Measurements from ENCODE around the gene EGFL7. TPM values are rescaled to one million over a fixed set of nuclear protein-coding genes. Genes with fewer than 3 reads are reported as not detected.

Gene EGFL7
- total and polyA plus RNA-seq, 2 of the 13 experiments (the other 11 are each of a cell fraction or from before 2014, with no cell fraction given): 0.20 to 5.1 TPM

GRCh38 chr9:136693490-136694162, 30.9 kb downstream of the EGFL7 start (continued):
- TF ChIP-seq ELK4 (CRISPR knock-in tag; IDR thresholded peaks at IDR 0.05; ENCODE audit: borderline replicate concordance) (no peak), SP140L (CRISPR knock-in tag; IDR thresholded peaks at IDR 0.05; ENCODE audit: borderline replicate concordance) (no peak), SMARCE1 (IDR thresholded peaks at IDR 0.05; ENCODE audit: borderline replicate concordance) (no peak), SIN3B (IDR thresholded peaks at IDR 0.05; ENCODE audit: low read length) (no peak), PTBP1 (IDR thresholded peaks at IDR 0.05; ENCODE audit: low read depth, low read length, poor library complexity, severe bottlenecking) (no peak), POGZ (CRISPR knock-in tag; IDR thresholded peaks at IDR 0.05) (peak; percentile 64; the same call in 1 of the 2 replicates), DNMT3B (CRISPR knock-in tag; conservative IDR thresholded peaks at IDR 0.05) (no peak), TEAD2 (CRISPR knock-in tag; IDR thresholded peaks at IDR 0.05) (no peak), ERF (CRISPR knock-in tag; IDR thresholded peaks at IDR 0.05) (peak; percentile 49; the same call in 1 of the 2 replicates), ZNF776 (CRISPR knock-in tag; IDR thresholded peaks at IDR 0.05) (peak; percentile 61; the same call in 1 of the 2 replicates), ZNF790 (CRISPR knock-in tag; IDR thresholded peaks at IDR 0.05; ENCODE audit: borderline replicate concordance) (peak; percentile 25; the same call in 1 of the 2 replicates), POLR2AphosphoS2 (IDR thresholded peaks at IDR 0.05; ENCODE audit: low read depth, low read length) (no peak), PPARG (CRISPR knock-in tag; conservative IDR thresholded peaks at IDR 0.05) (peak; percentile 99), ZNF720 (CRISPR knock-in tag; IDR thresholded peaks at IDR 0.05) (no peak), THAP11 (CRISPR knock-in tag; IDR thresholded peaks at IDR 0.05) (no peak), ZSCAN31 (CRISPR knock-in tag; IDR thresholded peaks at IDR 0.05; ENCODE audit: low read depth) (peak; percentile 36; the same call in 1 of the 2 replicates), ZNF883 (CRISPR knock-in tag; IDR thresholded peaks at IDR 0.05; ENCODE audit: not compliant biosample characterization) (no peak), MED13 (CRISPR knock-in tag; IDR thresholded peaks at IDR 0.05) (no peak), ZNF367 (CRISPR knock-in tag; IDR thresholded peaks at IDR 0.05; ENCODE audit: borderline replicate concordance) (no peak), ZNF768 (CRISPR knock-in tag; IDR thresholded peaks at IDR 0.05) (peak; percentile 47; the same call in 1 of the 2 replicates), ZNF256 (CRISPR knock-in tag; conservative IDR thresholded peaks at IDR 0.05) (no peak), ZNF3 (CRISPR knock-in tag; IDR thresholded peaks at IDR 0.05) (no peak), ZNF44 (CRISPR knock-in tag; IDR thresholded peaks at IDR 0.05) (no peak), ZNF263 (CRISPR knock-in tag; IDR thresholded peaks at IDR 0.05) (no peak), SRSF1 (optimal IDR thresholded peaks at IDR 0.05; ENCODE audit: low read depth, low read length) (no peak), ZNF557 (CRISPR knock-in tag; IDR thresholded peaks at IDR 0.05) (no peak), SIN3A (IDR thresholded peaks at IDR 0.05; ENCODE audit: borderline replicate concordance, low read depth, low read length) (no peak), ZFP36L2 (CRISPR knock-in tag; IDR thresholded peaks at IDR 0.05) (no peak), RBM22 (optimal IDR thresholded peaks at IDR 0.05; ENCODE audit: low read length) (no peak)
- TF ChIP-seq, protein P1, sequence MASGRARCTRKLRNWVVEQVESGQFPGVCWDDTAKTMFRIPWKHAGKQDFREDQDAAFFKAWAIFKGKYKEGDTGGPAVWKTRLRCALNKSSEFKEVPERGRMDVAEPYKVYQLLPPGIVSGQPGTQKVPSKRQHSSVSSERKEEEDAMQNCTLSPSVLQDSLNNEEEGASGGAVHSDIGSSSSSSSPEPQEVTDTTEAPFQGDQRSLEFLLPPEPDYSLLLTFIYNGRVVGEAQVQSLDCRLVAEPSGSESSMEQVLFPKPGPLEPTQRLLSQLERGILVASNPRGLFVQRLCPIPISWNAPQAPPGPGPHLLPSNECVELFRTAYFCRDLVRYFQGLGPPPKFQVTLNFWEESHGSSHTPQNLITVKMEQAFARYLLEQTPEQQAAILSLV (CRISPR knock-in tag; IDR thresholded peaks at IDR 0.05; ENCODE audit: borderline replicate concordance): 0 out of 2 replicates have a peak, but pooled peaks have one; percentile 63
- TF ChIP-seq, protein P2, sequence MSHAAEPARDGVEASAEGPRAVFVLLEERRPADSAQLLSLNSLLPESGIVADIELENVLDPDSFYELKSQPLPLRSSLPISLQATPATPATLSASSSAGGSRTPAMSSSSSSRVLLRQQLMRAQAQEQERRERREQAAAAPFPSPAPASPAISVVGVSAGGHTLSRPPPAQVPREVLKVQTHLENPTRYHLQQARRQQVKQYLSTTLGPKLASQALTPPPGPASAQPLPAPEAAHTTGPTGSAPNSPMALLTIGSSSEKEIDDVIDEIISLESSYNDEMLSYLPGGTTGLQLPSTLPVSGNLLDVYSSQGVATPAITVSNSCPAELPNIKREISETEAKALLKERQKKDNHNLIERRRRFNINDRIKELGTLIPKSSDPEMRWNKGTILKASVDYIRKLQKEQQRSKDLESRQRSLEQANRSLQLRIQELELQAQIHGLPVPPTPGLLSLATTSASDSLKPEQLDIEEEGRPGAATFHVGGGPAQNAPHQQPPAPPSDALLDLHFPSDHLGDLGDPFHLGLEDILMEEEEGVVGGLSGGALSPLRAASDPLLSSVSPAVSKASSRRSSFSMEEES (CRISPR knock-in tag; IDR thresholded peaks at IDR 0.05): no peak

Measured in HepG2 (cell line).